HepG2 (cell line): ENCODE measurements around the gene RTEL1. TPM values are rescaled to one million over a fixed set of nuclear protein-coding genes. Genes with fewer than 3 reads are reported as not detected.

ENCODE experiments used
- CHCHD3 ChIP-seq: sonication (generic); formaldehyde crosslinking; IDR thresholded peaks from 2 replicates; pipeline ENCODE4 v1.8.0; 2022; ENCODE audit warnings: mild to moderate bottlenecking, missing genetic modification reagents, moderate library complexity
- DPF2 ChIP-seq: sonication (generic); formaldehyde crosslinking; IDR thresholded peaks from 2 replicates; pipeline ENCODE4 v1.4.0; 2020; ENCODE audit warnings: mild to moderate bottlenecking, low read depth, missing genetic modification reagents, borderline replicate concordance
- HES4 ChIP-seq: sonication (generic); formaldehyde crosslinking; IDR thresholded peaks from 2 replicates; pipeline ENCODE4 v1.9.0; 2021; ENCODE audit warnings: mild to moderate bottlenecking, missing genetic modification reagents, borderline replicate concordance
- KDM5B ChIP-seq: sonication (generic); formaldehyde crosslinking; IDR thresholded peaks from 2 replicates; pipeline ENCODE4 v1.4.0; 2020; ENCODE audit warnings: missing genetic modification reagents, mild to moderate bottlenecking, borderline replicate concordance
- POLR2AphosphoS5 ChIP-seq: IDR thresholded peaks from 2 replicates; pipeline ENCODE4 v1.6.1; 2012; ENCODE audit warnings: low read depth, low read length
- RFX1 ChIP-seq: fragments of 450-650 bp; IDR thresholded peaks from 2 replicates; pipeline ENCODE4 v1.6.1; 2017
- SMYD3 ChIP-seq: sonication (generic); formaldehyde crosslinking; IDR thresholded peaks from 2 replicates; pipeline ENCODE4 v1.8.1; 2023; ENCODE audit warnings: mild to moderate bottlenecking, missing genetic modification reagents
- ZFP90 ChIP-seq: sonication (generic); formaldehyde crosslinking; IDR thresholded peaks from 2 replicates; pipeline ENCODE4 v1.8.0; 2022; ENCODE audit warnings: missing genetic modification reagents, mild to moderate bottlenecking, inconsistent platforms, borderline replicate concordance
- ZNF577 ChIP-seq: sonication (generic); formaldehyde crosslinking; IDR thresholded peaks from 2 replicates; pipeline ENCODE4 v1.4.0; 2020; ENCODE audit warnings: mild to moderate bottlenecking, low read depth, missing genetic modification reagents, borderline replicate concordance
- polyA plus RNA-seq, 8 experiments: library from polyadenylated mRNA; depleted of rRNA in 3 of 8; stranded (reverse) in 7 of 8; unstranded in 1 of 8; fragments of >200 nt; fragmentation: Illumina TruSeq in 4 of 8; extraction: Trizol in 4 of 8; gene quantifications; 2 replicates each; pipeline versions ENCODE4 v1.2.1 to v1.2.3, GENCODE V29; 2011 to 2016; ENCODE audit warnings: low read depth in 4 of 8, missing spikeins in 1 of 8, mixed read lengths in 1 of 8; ENCODE audit not compliant: insufficient read depth in 1 of 8
- total RNA-seq, 5 experiments: library from RNA; depleted of rRNA; stranded (reverse); fragments of >200 nt; fragmentation: Illumina TruSeq; extraction: Trizol; gene quantifications; 2 replicates each; pipeline ENCODE4 v1.2.3, GENCODE V29; 2016; ENCODE audit warnings: low read depth in 1 of 5
- TF ChIP-seq, protein P1 (sequence below): sonication (generic); formaldehyde crosslinking; IDR thresholded peaks from one replicate; pipeline ENCODE4 v1.5.1; 2020; ENCODE audit warnings: mild to moderate bottlenecking, missing genetic modification reagents; ENCODE audit errors: not compliant biosample characterization
- TF ChIP-seq, protein P2 (sequence below): sonication (generic); formaldehyde crosslinking; conservative IDR thresholded peaks from 2 replicates; pipeline ENCODE4 v1.5.0; 2020; ENCODE audit warnings: missing genetic modification reagents

The RTEL1 gene
- total and polyA plus RNA-seq, 2 of the 13 experiments (the other 11 are each of a cell fraction or from before 2014, with no cell fraction given): 21.8 to 36.4 TPM

DNA sequence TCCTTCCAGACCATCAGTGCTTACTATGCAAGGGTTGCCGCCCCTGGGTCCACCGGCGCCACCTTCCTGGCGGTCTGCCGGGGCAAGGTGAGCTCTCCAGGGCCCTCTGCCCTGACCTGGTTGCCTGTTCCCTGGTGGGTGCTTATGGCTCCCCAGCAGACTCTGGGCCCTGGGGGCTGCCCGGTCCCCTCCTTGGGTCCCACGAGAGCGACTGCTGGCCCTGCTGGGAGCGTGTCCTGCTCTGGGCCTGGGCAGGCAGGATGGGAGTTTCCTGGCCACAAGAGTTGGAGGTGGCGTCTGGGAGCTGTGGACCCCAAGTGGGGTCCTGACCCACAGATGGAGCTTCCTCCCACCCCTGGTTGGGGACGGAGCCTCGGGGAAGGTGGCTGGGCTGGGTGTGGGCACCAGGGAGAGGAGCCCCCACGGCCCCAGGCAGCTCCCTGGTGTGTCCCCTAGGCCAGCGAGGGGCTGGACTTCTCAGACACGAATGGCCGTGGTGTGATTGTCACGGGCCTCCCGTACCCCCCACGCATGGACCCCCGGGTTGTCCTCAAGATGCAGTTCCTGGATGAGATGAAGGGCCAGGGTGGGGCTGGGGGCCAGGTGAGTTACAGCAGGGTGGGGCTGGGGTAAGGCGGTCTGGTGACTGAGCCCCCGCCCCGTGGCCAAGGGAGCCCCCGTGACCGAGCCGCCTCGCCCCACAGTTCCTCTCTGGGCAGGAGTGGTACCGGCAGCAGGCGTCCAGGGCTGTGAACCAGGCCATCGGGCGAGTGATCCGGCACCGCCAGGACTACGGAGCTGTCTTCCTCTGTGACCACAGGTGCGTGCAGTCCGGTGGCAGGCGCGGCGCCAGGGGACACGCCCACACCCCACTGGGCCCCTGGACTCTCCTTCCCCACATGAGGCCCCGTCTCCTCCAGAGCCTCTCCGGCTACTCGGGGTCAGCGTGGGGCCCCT lies 31.2 kb downstream of the RTEL1 start (continued):
- TF ChIP-seq, protein P1, sequence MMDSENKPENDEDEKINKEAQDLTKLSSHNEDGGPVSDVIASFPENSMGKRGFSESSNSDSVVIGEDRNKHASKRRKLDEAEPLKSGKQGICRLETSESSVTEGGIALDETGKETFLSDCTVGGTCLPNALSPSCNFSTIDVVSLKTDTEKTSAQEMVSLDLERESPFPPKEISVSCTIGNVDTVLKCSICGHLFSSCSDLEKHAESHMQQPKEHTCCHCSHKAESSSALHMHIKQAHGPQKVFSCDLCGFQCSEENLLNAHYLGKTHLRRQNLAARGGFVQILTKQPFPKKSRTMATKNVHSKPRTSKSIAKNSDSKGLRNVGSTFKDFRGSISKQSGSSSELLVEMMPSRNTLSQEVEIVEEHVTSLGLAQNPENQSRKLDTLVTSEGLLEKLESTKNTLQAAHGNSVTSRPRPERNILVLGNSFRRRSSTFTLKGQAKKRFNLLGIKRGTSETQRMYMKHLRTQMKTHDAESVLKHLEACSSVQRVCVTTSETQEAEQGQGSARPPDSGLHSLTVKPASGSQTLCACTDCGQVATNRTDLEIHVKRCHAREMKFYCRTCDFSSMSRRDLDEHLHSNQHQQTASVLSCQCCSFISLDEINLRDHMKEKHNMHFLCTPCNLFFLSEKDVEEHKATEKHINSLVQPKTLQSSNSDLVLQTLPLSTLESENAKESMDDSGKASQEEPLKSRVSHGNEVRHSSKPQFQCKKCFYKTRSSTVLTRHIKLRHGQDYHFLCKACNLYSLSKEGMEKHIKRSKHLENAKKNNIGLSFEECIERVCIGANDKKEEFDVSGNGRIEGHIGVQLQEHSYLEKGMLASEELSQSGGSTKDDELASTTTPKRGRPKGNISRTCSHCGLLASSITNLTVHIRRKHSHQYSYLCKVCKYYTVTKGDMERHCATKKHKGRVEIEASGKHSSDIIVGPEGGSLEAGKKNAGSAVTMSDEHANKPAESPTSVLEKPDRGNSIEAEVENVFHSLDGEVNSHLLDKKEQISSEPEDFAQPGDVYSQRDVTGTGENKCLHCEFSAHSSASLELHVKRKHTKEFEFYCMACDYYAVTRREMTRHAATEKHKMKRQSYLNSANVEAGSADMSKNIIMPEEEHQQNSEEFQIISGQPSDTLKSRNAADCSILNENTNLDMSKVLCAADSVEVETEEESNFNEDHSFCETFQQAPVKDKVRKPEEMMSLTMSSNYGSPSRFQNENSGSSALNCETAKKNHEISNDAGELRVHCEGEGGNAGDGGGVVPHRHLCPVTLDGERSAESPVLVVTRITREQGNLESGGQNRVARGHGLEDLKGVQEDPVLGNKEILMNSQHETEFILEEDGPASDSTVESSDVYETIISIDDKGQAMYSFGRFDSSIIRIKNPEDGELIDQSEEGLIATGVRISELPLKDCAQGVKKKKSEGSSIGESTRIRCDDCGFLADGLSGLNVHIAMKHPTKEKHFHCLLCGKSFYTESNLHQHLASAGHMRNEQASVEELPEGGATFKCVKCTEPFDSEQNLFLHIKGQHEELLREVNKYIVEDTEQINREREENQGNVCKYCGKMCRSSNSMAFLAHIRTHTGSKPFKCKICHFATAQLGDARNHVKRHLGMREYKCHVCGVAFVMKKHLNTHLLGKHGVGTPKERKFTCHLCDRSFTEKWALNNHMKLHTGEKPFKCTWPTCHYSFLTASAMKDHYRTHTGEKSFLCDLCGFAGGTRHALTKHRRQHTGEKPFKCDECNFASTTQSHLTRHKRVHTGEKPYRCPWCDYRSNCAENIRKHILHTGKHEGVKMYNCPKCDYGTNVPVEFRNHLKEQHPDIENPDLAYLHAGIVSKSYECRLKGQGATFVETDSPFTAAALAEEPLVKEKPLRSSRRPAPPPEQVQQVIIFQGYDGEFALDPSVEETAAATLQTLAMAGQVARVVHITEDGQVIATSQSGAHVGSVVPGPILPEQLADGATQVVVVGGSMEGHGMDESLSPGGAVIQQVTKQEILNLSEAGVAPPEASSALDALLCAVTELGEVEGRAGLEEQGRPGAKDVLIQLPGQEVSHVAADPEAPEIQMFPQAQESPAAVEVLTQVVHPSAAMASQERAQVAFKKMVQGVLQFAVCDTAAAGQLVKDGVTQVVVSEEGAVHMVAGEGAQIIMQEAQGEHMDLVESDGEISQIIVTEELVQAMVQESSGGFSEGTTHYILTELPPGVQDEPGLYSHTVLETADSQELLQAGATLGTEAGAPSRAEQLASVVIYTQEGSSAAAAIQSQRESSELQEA (CRISPR knock-in tag): peak; percentile 42
- TF ChIP-seq RFX1 (no peak), ZNF577 (CRISPR knock-in tag) (no peak), HES4 (CRISPR knock-in tag) (0 out of 2 replicates have a peak, but pooled peaks have one; percentile 8), CHCHD3 (CRISPR knock-in tag) (0 out of 2 replicates have a peak, but pooled peaks have one; percentile 22), KDM5B (CRISPR knock-in tag) (0 out of 2 replicates have a peak, but pooled peaks have one; percentile 23), SMYD3 (CRISPR knock-in tag) (no peak), POLR2AphosphoS5 (peak; percentile 2; the same call in 1 of the 2 replicates), DPF2 (no peak), ZFP90 (CRISPR knock-in tag) (0 out of 2 replicates have a peak, but pooled peaks have one; percentile 27)
- TF ChIP-seq, protein P2, sequence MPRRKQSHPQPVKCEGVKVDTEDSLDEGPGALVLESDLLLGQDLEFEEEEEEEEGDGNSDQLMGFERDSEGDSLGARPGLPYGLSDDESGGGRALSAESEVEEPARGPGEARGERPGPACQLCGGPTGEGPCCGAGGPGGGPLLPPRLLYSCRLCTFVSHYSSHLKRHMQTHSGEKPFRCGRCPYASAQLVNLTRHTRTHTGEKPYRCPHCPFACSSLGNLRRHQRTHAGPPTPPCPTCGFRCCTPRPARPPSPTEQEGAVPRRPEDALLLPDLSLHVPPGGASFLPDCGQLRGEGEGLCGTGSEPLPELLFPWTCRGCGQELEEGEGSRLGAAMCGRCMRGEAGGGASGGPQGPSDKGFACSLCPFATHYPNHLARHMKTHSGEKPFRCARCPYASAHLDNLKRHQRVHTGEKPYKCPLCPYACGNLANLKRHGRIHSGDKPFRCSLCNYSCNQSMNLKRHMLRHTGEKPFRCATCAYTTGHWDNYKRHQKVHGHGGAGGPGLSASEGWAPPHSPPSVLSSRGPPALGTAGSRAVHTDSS (CRISPR knock-in tag): no peak
